Right lung (tissue), 5 donors: Measurements from ENCODE around the gene CSAG2. TPM values are rescaled to one million over a fixed set of nuclear protein-coding genes. Genes with fewer than 3 reads are reported as not detected.

ENCODE experiments used
- DNase-seq, 2 donors: peaks; one replicate each; pipeline ENCODE4 v3.0.0-alpha.2; 2013
- polyA plus RNA-seq, 5 donors: library from polyadenylated mRNA; unstranded; fragments of 120-200 nt; gene quantifications; one replicate each; pipeline versions ENCODE4 v1.2.1 to v1.2.3, GENCODE V29; 2013; ENCODE audit warnings: inconsistent platforms in 1 of 5, low replicate concordance in 1 of 5; ENCODE audit not compliant: insufficient read length in 5 of 5, insufficient read depth in 1 of 5

CSAG2 gene
- polyA plus RNA-seq, 5 donors = not detected

- DNase-seq = no peak
Observed at GRCh38 chrX:152674135-152674534, 34.9 kb downstream of the CSAG2 start.

GRCh38 chrX:152663086-152663485, 46.0 kb downstream of the CSAG2 start:
- no peak for DNase-seq

GRCh38 chrX:152658302-152658701, 50.8 kb downstream of the CSAG2 start:
- DNase-seq = no peak

Other genes with a start within 250 kb of the CSAG2 start
- gene GABRQ, start 71.4 kb downstream of the CSAG2 start, polyA plus RNA-seq = 1 to 10 TPM in 1 of 5 donors, under 1 TPM in 4; 0.67 to 1.0 (median 0.77) TPM
- gene MAGEA3, start 10.5 kb downstream of the CSAG2 start, polyA plus RNA-seq = not detected
- gene MAGEA2B, start 5.4 kb upstream of the CSAG2 start, polyA plus RNA-seq = not detected
- gene CSAG1, start 24.4 kb upstream of the CSAG2 start, polyA plus RNA-seq = not detected
- gene MAGEA12, start 24.5 kb upstream of the CSAG2 start, polyA plus RNA-seq = not detected
- gene MAGEA2, start 44.6 kb upstream of the CSAG2 start, polyA plus RNA-seq = not detected
- not detected for gene CSAG3, start 49.9 kb upstream of the CSAG2 start, polyA plus RNA-seq
- not detected for gene MAGEA6, start 60.4 kb upstream of the CSAG2 start, polyA plus RNA-seq
- 100 to 1,000 TPM in 1 of 5 donors, 10 to 100 TPM in 4; 80.7 to 102 (median 89.7) TPM for gene CETN2, start 121.5 kb upstream of the CSAG2 start, polyA plus RNA-seq
- 10 to 100 TPM; 15.9 to 24.3 (median 19.0) TPM for gene NSDHL, start 121.8 kb upstream of the CSAG2 start, polyA plus RNA-seq
- 10 to 100 TPM; 15.0 to 24.8 (median 20.4) TPM for gene ZNF185, start 188.8 kb upstream of the CSAG2 start, polyA plus RNA-seq